H1 (cell line): ENCODE measurements around the gene GJD2. TPM values are rescaled to one million over a fixed set of nuclear protein-coding genes. Genes with fewer than 3 reads are reported as not detected.

Source experiments
- CTCF ChIA-PET: fragments of 300-600 bp; sonication (Branson Sonifier 250); formaldehyde crosslinking; loops from one replicate; lab custom pipeline; 2021; ENCODE audit not compliant: partially characterized antibody; lab: Charles Lee
- POLR2A ChIA-PET: fragments of 300-600 bp; sonication (Branson Sonifier 250); formaldehyde crosslinking; loops from one replicate; lab custom pipeline; 2021; ENCODE audit warnings: inconsistent platforms; ENCODE audit not compliant: partially characterized antibody; lab: Charles Lee
- DNase-seq, 2 experiments: peaks; one replicate each; pipeline versions ENCODE4 v3.0.0 to v3.0.0-alpha.2; 2010 to 2022; ENCODE audit warnings: low spot score in 2 of 2, low read depth in 1 of 2, mixed read lengths in 1 of 2
- FAIRE-seq: peaks from 2 replicates; lab custom pipeline; 2011; peaks lifted over from hg19 to GRCh38; lab: Jason Lieb, UNC
- H2AFZ ChIP-seq: 2 replicates; pipeline ENCODE4 v1.8.1; 2012; ENCODE audit warnings: low read length, inconsistent platforms
- H2AK5ac ChIP-seq: 2 replicates; pipeline ENCODE4 v1.6.1; 2013; ENCODE audit warnings: low read depth, low read length
- H2BK120ac ChIP-seq: replicated peaks from 2 replicates; pipeline ENCODE3; 2013; ENCODE audit warnings: low read depth, low read length, inconsistent platforms
- H2BK12ac ChIP-seq: 2 replicates; pipeline ENCODE4 v1.6.1; 2013; ENCODE audit warnings: low read depth, low read length
- H2BK15ac ChIP-seq: 2 replicates; pipeline ENCODE4 v1.6.1; 2013; ENCODE audit warnings: low read length
- H2BK20ac ChIP-seq: 2 replicates; pipeline ENCODE4 v1.6.1; 2013; ENCODE audit warnings: low read length
- H2BK5ac ChIP-seq: 2 replicates; pipeline ENCODE4 v1.6.1; 2013; ENCODE audit warnings: low read depth, low read length
- H3K14ac ChIP-seq: 2 replicates; pipeline ENCODE4 v1.6.1; 2013; ENCODE audit warnings: inconsistent platforms; ENCODE audit not compliant: insufficient read length
- H3K18ac ChIP-seq: 2 replicates; pipeline ENCODE4 v1.6.1; 2013; ENCODE audit warnings: low read length; ENCODE audit errors: extremely low read depth
- H3K23ac ChIP-seq: 2 replicates; pipeline ENCODE4 v1.6.1; 2013; ENCODE audit warnings: inconsistent platforms; ENCODE audit not compliant: insufficient read length
- H3K23me2 ChIP-seq: 2 replicates; pipeline ENCODE4 v1.6.1; 2013; ENCODE audit warnings: low read depth, low read length
- H3K27ac ChIP-seq: 2 replicates; pipeline ENCODE4 v1.6.1; 2011; ENCODE audit warnings: low read depth, low read length, inconsistent platforms
- H3K27me3 ChIP-seq, 4 experiments: replicated peaks in 1 of 4; 1 replicate in 1 of 4; 2 replicates in 3 of 4; pipeline versions ENCODE4 v1.6.1 to v1.8.1; 2011 to 2013; ENCODE audit warnings: low read length in 3 of 4, mild to moderate bottlenecking in 3 of 4, inconsistent platforms in 2 of 4, mixed read lengths in 2 of 4, moderate library complexity in 1 of 4; ENCODE audit not compliant: control insufficient read depth in 3 of 4, insufficient read depth in 3 of 4; ENCODE audit errors: extremely low read depth in 1 of 4
- H3K36me3 ChIP-seq, 4 experiments: 2 replicates each; pipeline versions ENCODE4 v1.6.1 to v1.8.1; 2011 to 2013; ENCODE audit warnings: mild to moderate bottlenecking in 4 of 4, low read length in 3 of 4, moderate library complexity in 2 of 4, control low read depth in 1 of 4, inconsistent platforms in 1 of 4; ENCODE audit not compliant: insufficient read depth in 4 of 4, control insufficient read depth in 2 of 4
- H3K4ac ChIP-seq: replicated peaks from 2 replicates; pipeline ENCODE3; 2013; ENCODE audit warnings: low read length, low read depth, mixed read lengths, inconsistent platforms; ENCODE audit not compliant: insufficient read length
- H3K4me1 ChIP-seq, 4 experiments: replicated peaks in 1 of 4; 1 replicate in 1 of 4; 2 replicates in 3 of 4; pipeline versions ENCODE4 v1.6.1 to v1.8.1; 2011 to 2013; ENCODE audit warnings: low read length in 3 of 4, inconsistent platforms in 2 of 4, mixed read lengths in 1 of 4; ENCODE audit not compliant: insufficient read depth in 4 of 4, control insufficient read depth in 3 of 4
- H3K4me2 ChIP-seq, 2 experiments: 2 replicates each; pipeline versions ENCODE4 v1.6.1 to v1.8.1; 2011 to 2013; ENCODE audit warnings: low read depth in 2 of 2, low read length in 2 of 2, control low read depth in 1 of 2, inconsistent platforms in 1 of 2, mild to moderate bottlenecking in 1 of 2; ENCODE audit not compliant: insufficient read depth in 1 of 2
- H3K4me3 ChIP-seq, 4 experiments: fragments of 200-600, 300-600 bp in 1 of 4; sonication (generic), shearing (Covaris generic), sonication (Bioruptor Twin) in 1 of 4; 2 replicates each; pipeline versions ENCODE4 v1.5.1 to v1.8.1; 2011 to 2016; ENCODE audit warnings: low read length in 4 of 4, low read depth in 3 of 4, control low read depth in 2 of 4, inconsistent platforms in 2 of 4, mild to moderate bottlenecking in 2 of 4, mixed read lengths in 1 of 4, moderate library complexity in 1 of 4; ENCODE audit not compliant: insufficient read depth in 2 of 4; ENCODE audit errors: extremely low read depth in 1 of 4
- H3K56ac ChIP-seq: replicated peaks from 2 replicates; pipeline ENCODE3; 2013; ENCODE audit warnings: low read depth, mild to moderate bottlenecking, mixed read lengths, low read length, inconsistent platforms; ENCODE audit not compliant: insufficient read length
- H3K79me1 ChIP-seq: 2 replicates; pipeline ENCODE4 v1.6.1; 2013; ENCODE audit warnings: low read depth, low read length, control low read depth
- H3K79me2 ChIP-seq, 2 experiments: 2 replicates each; pipeline versions ENCODE4 v1.6.1 to v1.8.1; 2012 to 2013; ENCODE audit warnings: low read length in 2 of 2, mild to moderate bottlenecking in 2 of 2, inconsistent platforms in 1 of 2; ENCODE audit not compliant: insufficient read depth in 2 of 2, control insufficient read depth in 1 of 2
- H3K9ac ChIP-seq, 4 experiments: replicated peaks in 1 of 4; 1 replicate in 1 of 4; 2 replicates in 3 of 4; pipeline versions ENCODE4 v1.6.1 to v1.8.1; 2011 to 2013; ENCODE audit warnings: low read depth in 3 of 4, low read length in 3 of 4, control low read depth in 2 of 4, mild to moderate bottlenecking in 2 of 4, moderate library complexity in 2 of 4, inconsistent platforms in 1 of 4; ENCODE audit errors: extremely low read depth in 1 of 4
- H3K9me3 ChIP-seq, 2 experiments: 2 replicates each; pipeline versions ENCODE4 v1.6.1 to v1.8.1; 2012 to 2013; ENCODE audit warnings: mild to moderate bottlenecking in 2 of 2, moderate library complexity in 2 of 2, control low read depth in 1 of 2, inconsistent platforms in 1 of 2, low read depth in 1 of 2, low read length in 1 of 2, mixed read lengths in 1 of 2; ENCODE audit not compliant: insufficient read depth in 2 of 2
- H4K20me1 ChIP-seq, 2 experiments: replicated peaks in 1 of 2; 2 replicates each; pipeline versions ENCODE3 to v1.8.1; 2011 to 2013; ENCODE audit warnings: inconsistent platforms in 2 of 2, low read length in 2 of 2, mild to moderate bottlenecking in 1 of 2; ENCODE audit not compliant: insufficient read depth in 2 of 2, control insufficient read depth in 1 of 2
- H4K5ac ChIP-seq: 2 replicates; pipeline ENCODE4 v1.6.1; 2013; ENCODE audit warnings: low read length, low read depth, mixed read lengths, inconsistent platforms; ENCODE audit not compliant: insufficient read length
- H4K8ac ChIP-seq: 2 replicates; pipeline ENCODE4 v1.8.0; 2013; ENCODE audit warnings: mild to moderate bottlenecking, moderate library complexity, low read length, inconsistent platforms; ENCODE audit not compliant: insufficient read depth; ENCODE audit errors: extremely low read depth
- H4K91ac ChIP-seq: replicated peaks from 2 replicates; pipeline ENCODE3; 2013; ENCODE audit warnings: low read length, mixed read lengths, inconsistent platforms; ENCODE audit not compliant: insufficient read length
- KDM4A ChIP-seq: IDR thresholded peaks from one replicate; pipeline ENCODE4 v1.7.1; 2012; ENCODE audit warnings: low read depth, mild to moderate bottlenecking, moderate library complexity, low read length, inconsistent platforms; ENCODE audit not compliant: severe bottlenecking
- NANOG ChIP-seq: IDR thresholded peaks from 2 replicates; pipeline ENCODE4 v1.6.1; 2011; ENCODE audit warnings: low read length, low read depth, mild to moderate bottlenecking, inconsistent platforms; ENCODE audit not compliant: insufficient read depth, poor library complexity, severe bottlenecking
- NRF1 ChIP-seq: IDR thresholded peaks from 2 replicates; pipeline ENCODE4 v1.6.1; 2011; ENCODE audit warnings: mild to moderate bottlenecking, low read depth, low read length, improper control_type of control experiment
- SAP30 ChIP-seq: fragments of 300-600 bp; sonication (generic); IDR thresholded peaks from 2 replicates; pipeline ENCODE4 v1.7.1; 2012; ENCODE audit warnings: low read length, moderate library complexity, mild to moderate bottlenecking, inconsistent platforms; ENCODE audit not compliant: insufficient read depth, insufficient replicate concordance
- SIX5 ChIP-seq: IDR thresholded peaks from 2 replicates; pipeline ENCODE4 v1.6.1; 2011; ENCODE audit warnings: mild to moderate bottlenecking, low read depth, low read length
- WGBS, 2 experiments: shearing (Covaris generic) in 1 of 2; methylation state at CpG; one replicate each; pipeline versions ENCODE4 v1.1.6 to v1.1.7; 2013 to 2015; ENCODE audit warnings: low lambda C conversion rate in 2 of 2, mixed read lengths in 2 of 2, inconsistent platforms in 1 of 2, low coverage in 1 of 2, missing lambda C conversion rate in 1 of 2; ENCODE audit not compliant: insufficient replicate concordance in 2 of 2, insufficient coverage in 1 of 2, insufficient read length in 1 of 2; ENCODE audit errors: extremely low coverage in 1 of 2, missing lambda C conversion rate in 1 of 2; 5-methylcytosine and 5-hydroxymethylcytosine counted together
- polyA plus RNA-seq, 7 experiments: library from polyadenylated mRNA; depleted of rRNA in 3 of 7; stranded (reverse) in 5 of 7; unstranded in 2 of 7; fragments of >200 nt in 5 of 7; fragments of 200-250 nt in 2 of 7; gene quantifications; 1 replicate in 5 of 7; 2 replicates in 1 of 7; 4 replicates in 1 of 7; pipeline versions ENCODE4 v1.2.1 to v1.2.3, GENCODE V29; 2011 to 2013; ENCODE audit warnings: missing spikeins in 2 of 7, mixed read lengths in 2 of 7
- total RNA-seq: library from RNA; stranded (reverse); fragmentation: NEBNext Ultra II Directional; extraction: Animal tissue kit (Norgen Biotek cat#: 25700); gene quantifications from 2 replicates; pipeline ENCODE4 v1.2.1, GENCODE V29; 2021
- TF ChIP-seq, protein P1 (sequence below): IDR thresholded peaks from 2 replicates; pipeline ENCODE4 v1.6.1; 2012; ENCODE audit warnings: low read length, inconsistent platforms

GJD2 gene
- total and polyA plus RNA-seq, 2 of the 8 experiments (the other 6 are each of a cell fraction or from before 2014, with no cell fraction given): 0.39 to 0.54 TPM

DNA sequence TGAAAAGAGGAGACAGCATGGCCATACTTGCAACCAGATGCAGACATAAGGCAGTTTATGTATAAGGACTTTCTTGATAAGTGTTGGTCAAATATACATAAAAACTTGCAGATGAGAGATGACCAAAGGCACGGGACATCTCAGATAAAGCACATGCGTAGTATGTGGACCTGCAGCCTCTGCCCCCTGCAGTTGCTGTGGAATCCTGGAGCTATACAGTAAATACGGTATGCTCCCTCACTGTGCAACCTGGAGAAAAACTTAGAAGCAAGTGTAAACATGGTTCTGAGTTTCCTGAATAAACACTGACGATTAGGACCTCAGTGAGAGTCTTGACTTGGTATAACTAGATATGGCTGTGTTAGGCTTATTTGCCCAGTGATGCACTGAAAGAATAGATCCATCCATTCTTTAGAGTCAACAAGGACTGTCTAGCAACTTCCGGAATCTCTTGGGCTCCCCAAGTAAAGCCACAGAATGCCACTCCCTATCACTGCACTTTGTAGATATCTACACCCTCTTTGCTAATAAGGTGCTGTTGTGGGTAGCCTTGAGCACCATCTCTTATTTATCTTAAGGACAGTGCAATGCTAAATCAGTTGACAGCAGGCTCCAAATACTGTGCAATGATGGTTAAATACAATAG, 40.2 kb downstream of the GJD2 start:
- Histone ChIP-seq H2BK15ac (no peak overlapping the region), H3K27ac (no peak overlapping the region), H2BK120ac (no peak overlapping the region), H3K14ac (no peak overlapping the region), H3K23me2 (no peaks in the 10 kb centered on the region), H2BK20ac (no peak overlapping the region), H2AFZ (no peak overlapping the region), H4K5ac (no peak overlapping the region), H4K20me1 (no peaks in the 10 kb centered on the region), H3K4me1 (no peaks in the 10 kb centered on the region), H3K18ac (no peak overlapping the region), H2BK5ac (no peak overlapping the region), H3K9ac (no peak overlapping the region), H4K91ac (no peak overlapping the region), H3K36me3 (no peaks in the 10 kb centered on the region), H3K4me3 (no peak overlapping the region), H2AK5ac (no peak overlapping the region), H3K79me1 (no peaks in the 10 kb centered on the region), H3K56ac (no peak overlapping the region), H3K79me2 (no peaks in the 10 kb centered on the region), H3K4me2 (no peak overlapping the region), H3K9me3 (no peaks in the 10 kb centered on the region), H3K4ac (no peak overlapping the region), H4K8ac (no peak overlapping the region), H3K23ac (no peak overlapping the region), H2BK12ac (no peak overlapping the region), H3K27me3 (peaks cover 0 to 1% (median 0%) of the 10 kb centered on the region in 4 experiments; a peak in 1 of 7 replicates)
- DNase-seq: no peak
- TF ChIP-seq KDM4A (no peak), NANOG (no peak), SAP30 (no peak), NRF1 (no peak), SIX5 (no peak)
- TF ChIP-seq, protein P1, sequence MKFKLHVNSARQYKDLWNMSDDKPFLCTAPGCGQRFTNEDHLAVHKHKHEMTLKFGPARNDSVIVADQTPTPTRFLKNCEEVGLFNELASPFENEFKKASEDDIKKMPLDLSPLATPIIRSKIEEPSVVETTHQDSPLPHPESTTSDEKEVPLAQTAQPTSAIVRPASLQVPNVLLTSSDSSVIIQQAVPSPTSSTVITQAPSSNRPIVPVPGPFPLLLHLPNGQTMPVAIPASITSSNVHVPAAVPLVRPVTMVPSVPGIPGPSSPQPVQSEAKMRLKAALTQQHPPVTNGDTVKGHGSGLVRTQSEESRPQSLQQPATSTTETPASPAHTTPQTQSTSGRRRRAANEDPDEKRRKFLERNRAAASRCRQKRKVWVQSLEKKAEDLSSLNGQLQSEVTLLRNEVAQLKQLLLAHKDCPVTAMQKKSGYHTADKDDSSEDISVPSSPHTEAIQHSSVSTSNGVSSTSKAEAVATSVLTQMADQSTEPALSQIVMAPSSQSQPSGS: no peak
- ChIA-PET POLR2A (no interaction called here), CTCF (interaction anchor here (0.7 to 1.6 kb wide), 3 partner anchors 39 to 129 kb away, joined by 4 read pairs; no protein-coding TSS in a partner anchor)
- 89% methylated on average over 5 of the region's 5 CpGs; no CpG with 5 or more reads in 1 of the 2 experiments for WGBS, 2 experiments
- no peak for FAIRE-seq
